Measurements from ENCODE around the gene PPRC1.

PPRC1 gene

DNA sequence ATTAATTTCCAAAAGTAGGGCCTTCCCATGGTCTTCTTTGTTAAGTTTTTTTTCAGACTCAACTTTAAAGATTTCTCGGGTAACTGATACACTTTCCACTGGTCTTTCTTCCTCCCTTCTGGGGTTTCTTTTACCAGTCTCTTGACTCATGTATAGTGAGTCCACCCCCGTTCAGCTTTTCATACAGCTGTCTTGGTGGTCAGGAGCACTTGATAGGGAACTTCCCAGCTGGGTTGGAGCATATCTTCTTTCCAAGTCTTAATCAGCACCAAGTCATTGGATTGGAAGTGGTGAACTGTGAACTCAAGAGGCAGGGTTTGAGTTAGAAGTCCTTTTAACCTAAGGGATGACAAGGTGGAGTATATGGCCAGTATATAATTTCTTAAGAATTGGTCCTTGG lies 64.1 kb downstream of the PPRC1 start:
- DNase-seq: no peak

GRCh38 chr10:102198027-102198426 lies 65.2 kb downstream of the PPRC1 start:
- no peak for DNase-seq

Measured in activated gamma-delta T cell treated with Interleukin-2 at 50 U/mL for 16 hours (primary cell).